GM23338 (cell line): ENCODE data around the gene TOMM40L. TPM values are rescaled to one million over a fixed set of nuclear protein-coding genes. Genes with fewer than 3 reads are reported as not detected.

Experiments used
- ATAC-seq: fragments of 200-7000 bp; cut with Tn5 transposase; 3 replicates; pipeline ENCODE4 v1.9.1; 2020
- DNase-seq: peaks from one replicate; pipeline ENCODE4 v3.0.0-alpha.2; 2015; ENCODE audit warnings: low spot score
- H2AFZ ChIP-seq: fragments of 200-600 bp; sonication (generic); 2 replicates; pipeline ENCODE4 v1.8.0; 2016; ENCODE audit warnings: antibody characterized with exemption, mild to moderate bottlenecking, moderate library complexity
- H3F3A ChIP-seq: fragments of 200-600 bp; sonication (generic); replicated peaks from 2 replicates; pipeline ENCODE4 v1.8.0; 2017; ENCODE audit warnings: antibody characterized with exemption, mixed run types, low read depth
- H3K27ac ChIP-seq: fragments of 200-600 bp; sonication (generic); 2 replicates; pipeline ENCODE4 v1.6.1; 2016; ENCODE audit warnings: low read depth
- H3K27me3 ChIP-seq: fragments of 200-600 bp; sonication (generic); 2 replicates; pipeline ENCODE4 v1.8.0; 2016; ENCODE audit warnings: mild to moderate bottlenecking, mixed run types, moderate library complexity; ENCODE audit not compliant: insufficient read depth
- H3K36me3 ChIP-seq: fragments of 200-600 bp; sonication (generic); 2 replicates; pipeline ENCODE4 v1.8.0; 2016; ENCODE audit warnings: mild to moderate bottlenecking; ENCODE audit not compliant: insufficient read depth
- H3K4me1 ChIP-seq: fragments of 200-600 bp; sonication (generic); 2 replicates; pipeline ENCODE4 v1.8.0; 2016; ENCODE audit warnings: mild to moderate bottlenecking, moderate library complexity; ENCODE audit not compliant: insufficient read depth
- H3K4me2 ChIP-seq: fragments of 200-600 bp; sonication (generic); 2 replicates; pipeline ENCODE4 v1.7.1; 2017; ENCODE audit warnings: mixed run types
- H3K4me3 ChIP-seq: fragments of 200-600 bp; sonication (generic); 2 replicates; pipeline ENCODE4 v1.6.1; 2016; ENCODE audit warnings: mixed run types
- H3K79me2 ChIP-seq: fragments of 200-600 bp; sonication (generic); replicated peaks from 2 replicates; pipeline ENCODE4 v1.8.0; 2017; ENCODE audit warnings: mild to moderate bottlenecking; ENCODE audit not compliant: insufficient read depth
- H3K9me2 ChIP-seq: fragments of 200-600 bp; sonication (generic); 2 replicates; pipeline ENCODE4 v1.8.0; 2017; ENCODE audit not compliant: insufficient read depth
- H4K20me1 ChIP-seq: fragments of 200-600 bp; sonication (generic); replicated peaks from 2 replicates; pipeline ENCODE4 v1.8.0; 2017; ENCODE audit warnings: mild to moderate bottlenecking; ENCODE audit not compliant: insufficient read depth
- H3K27ac Mint-ChIP-seq: 2 replicates; pipeline ENCODE4 v1.8.0; 2020; ENCODE audit warnings: inconsistent platforms, mild to moderate bottlenecking, moderate library complexity, mixed read lengths
- H3K27me3 Mint-ChIP-seq: 3 replicates; pipeline ENCODE4 v1.8.0; 2022; ENCODE audit warnings: low read depth, mild to moderate bottlenecking, moderate library complexity, mixed read lengths, inconsistent platforms; ENCODE audit not compliant: insufficient read depth, poor library complexity
- H3K36me3 Mint-ChIP-seq: 3 replicates; pipeline ENCODE4 v1.8.0; 2021; ENCODE audit warnings: low read depth, mild to moderate bottlenecking, inconsistent platforms, moderate library complexity, mixed read lengths
- H3K4me1 Mint-ChIP-seq: 3 replicates; pipeline ENCODE4 v1.8.0; 2020; ENCODE audit warnings: mild to moderate bottlenecking, inconsistent platforms, mixed read lengths
- H3K4me3 Mint-ChIP-seq: 3 replicates; pipeline ENCODE4 v1.8.0; 2021; ENCODE audit warnings: moderate library complexity, mild to moderate bottlenecking, inconsistent platforms, mixed read lengths
- H3K9me3 Mint-ChIP-seq: 3 replicates; pipeline ENCODE4 v1.8.0; 2020; ENCODE audit warnings: moderate library complexity, mild to moderate bottlenecking, inconsistent platforms, mixed read lengths
- CTCF ChIP-seq, 2 experiments: fragments of 200-600 bp in 1 of 2; sonication (generic) in 1 of 2; conservative IDR thresholded peaks; 2 replicates each; pipeline versions ENCODE4 v1.5.1 to v1.6.1; 2016 to 2017; ENCODE audit warnings: antibody characterized with exemption in 2 of 2, low read depth in 2 of 2, mild to moderate bottlenecking in 2 of 2, moderate library complexity in 1 of 2
- EZH2 ChIP-seq: fragments of 200-600 bp; sonication (generic); IDR thresholded peaks from one replicate; pipeline ENCODE4 v1.8.0; 2017; ENCODE audit warnings: antibody characterized with exemption, mild to moderate bottlenecking, low read depth; ENCODE audit not compliant: unreplicated experiment
- NANOG ChIP-seq: IDR thresholded peaks from 2 replicates; pipeline ENCODE4 v1.6.1; 2016; ENCODE audit warnings: antibody characterized with exemption, borderline replicate concordance
- POLR2AphosphoS5 ChIP-seq: IDR thresholded peaks from 2 replicates; pipeline ENCODE4 v1.6.1; 2016; ENCODE audit warnings: antibody characterized with exemption, low read depth
- ZNF114 ChIP-seq: fragments of 250-450 bp; sonication (Bioruptor Pico); IDR thresholded peaks from 2 replicates; pipeline ENCODE4 v1.5.0; 2020; ENCODE audit warnings: mild to moderate bottlenecking, moderate library complexity
- ZNF462 ChIP-seq: fragments of 250-450 bp; sonication (Bioruptor Pico); IDR thresholded peaks from 2 replicates; pipeline ENCODE4 v1.5.0; 2020; ENCODE audit warnings: mild to moderate bottlenecking, moderate library complexity
- polyA plus RNA-seq: library from polyadenylated mRNA; unstranded; fragments of >200 nt; fragmentation: Nextera tagmentation; extraction: Ambion mirVana; gene quantifications from 2 replicates; pipeline ENCODE4 v1.2.1, GENCODE V29; 2016
- total RNA-seq: library from RNA; depleted of rRNA; stranded (reverse); fragments of >200 nt; shearing (Covaris generic); gene quantifications from 2 replicates; pipeline ENCODE4 v1.2.3, GENCODE V29; 2014
- TF ChIP-seq, protein P1 (sequence below): IDR thresholded peaks from 2 replicates; pipeline ENCODE4 v1.6.1; 2016; ENCODE audit warnings: antibody characterized with exemption

TOMM40L gene
- total and polyA plus RNA-seq, 2 experiments from 2014 or later, result 6.8 to 12.9 TPM

- Histone ChIP-seq H3K4me2 (peak overlapping the region; percentile 75), H3K36me3 (no peaks in the 10 kb centered on the region), H3K4me1 (peaks cover 56% of the 10 kb centered on the region), H4K20me1 (no peaks in the 10 kb centered on the region), H3K9me2 (no peaks in the 10 kb centered on the region), H3K4me3 (peak overlapping the region; percentile 52), H3K79me2 (peaks cover 9% of the 10 kb centered on the region), H3K27ac (peak overlapping the region; percentile 99; the same call in 1 of the 2 replicates), H2AFZ (peak overlapping the region; percentile 66), H3K27me3 (no peaks in the 10 kb centered on the region), H3F3A (peaks cover 14% of the 10 kb centered on the region; the same call in 1 of the 2 replicates)
- peaks cover 17% of the 10 kb centered on the region for H3K27me3 Mint-ChIP-seq
- H3K9me3 Mint-ChIP-seq, result no peaks in the 10 kb centered on the region; the same call in 2 of the 3 replicates
- H3K36me3 Mint-ChIP-seq, result peaks cover 7% of the 10 kb centered on the region
- peak; percentile 87 for DNase-seq
- TF ChIP-seq CTCF (conservative IDR thresholded peaks at IDR 0.05; ENCODE audit: low read depth in 2 of 2), result peak in 1 of 2 experiments; percentile 49; a peak in 3 of 4 replicates
- no peak for TF ChIP-seq NANOG
- TF ChIP-seq ZNF114, result no peak
- peak overlapping the region; percentile 27; the same call in 1 of the 2 replicates for H3K27ac Mint-ChIP-seq
- peak; percentile 47 for ATAC-seq
- peaks cover 58% of the 10 kb centered on the region for H3K4me1 Mint-ChIP-seq
- peak overlapping the region; percentile 59 for H3K4me3 Mint-ChIP-seq
These were observed 27.5 kb upstream of the TOMM40L start for GRCh38 chr1:161198194-161198896.

- H3K27me3 ChIP-seq, result no peaks in the 10 kb centered on the region
- peak within 1 kb of the TSS; percentile 59 for H3K4me3 Mint-ChIP-seq
- H3F3A ChIP-seq, result peaks cover 20% of the 10 kb centered on the region; the same call in 1 of the 2 replicates
- peaks cover 9% of the 10 kb centered on the region for H3K36me3 Mint-ChIP-seq
- H3K9me2 ChIP-seq, result no peaks in the 10 kb centered on the region
- peaks cover 56% of the 10 kb centered on the region for H3K4me1 ChIP-seq
- H3K4me2 ChIP-seq, result peak within 1 kb of the TSS; percentile 75
- peak within 1 kb of the TSS; percentile 52 for H3K4me3 ChIP-seq
- peak; percentile 63 for DNase-seq
- peak within 1 kb of the TSS; percentile 98 for H3K27ac Mint-ChIP-seq
- H3K79me2 ChIP-seq, result peaks cover 15% of the 10 kb centered on the region
- peak within 1 kb of the TSS; percentile 66 for H2AFZ ChIP-seq
- peaks cover 17% of the 10 kb centered on the region for H3K27me3 Mint-ChIP-seq
- H4K20me1 ChIP-seq, result no peaks in the 10 kb centered on the region
- TF ChIP-seq EZH2 (no peak), ZNF462 (no peak), ZNF114 (no peak), POLR2AphosphoS5 (peak; percentile 71)
- TF ChIP-seq, protein P1, sequence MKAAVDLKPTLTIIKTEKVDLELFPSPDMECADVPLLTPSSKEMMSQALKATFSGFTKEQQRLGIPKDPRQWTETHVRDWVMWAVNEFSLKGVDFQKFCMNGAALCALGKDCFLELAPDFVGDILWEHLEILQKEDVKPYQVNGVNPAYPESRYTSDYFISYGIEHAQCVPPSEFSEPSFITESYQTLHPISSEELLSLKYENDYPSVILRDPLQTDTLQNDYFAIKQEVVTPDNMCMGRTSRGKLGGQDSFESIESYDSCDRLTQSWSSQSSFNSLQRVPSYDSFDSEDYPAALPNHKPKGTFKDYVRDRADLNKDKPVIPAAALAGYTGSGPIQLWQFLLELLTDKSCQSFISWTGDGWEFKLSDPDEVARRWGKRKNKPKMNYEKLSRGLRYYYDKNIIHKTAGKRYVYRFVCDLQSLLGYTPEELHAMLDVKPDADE, result no peak
- H3K36me3 ChIP-seq, result peaks cover 4% of the 10 kb centered on the region
- peak; percentile 26 for ATAC-seq
- no peaks in the 10 kb centered on the region; the same call in 2 of the 3 replicates for H3K9me3 Mint-ChIP-seq
- H3K27ac ChIP-seq, result peak within 1 kb of the TSS; percentile 99
- H3K4me1 Mint-ChIP-seq, result peaks cover 58% of the 10 kb centered on the region
These were observed 26.9 kb upstream of the TOMM40L start, which contains the start of gene ADAMTS4 for GRCh38 chr1:161198897-161199431. ADAMTS4 (minus strand) TSS chr1:161199054; CDS start chr1:161198627, 427 bp downstream.
